Measurements from ENCODE around the gene CEACAM16.

The CEACAM16 gene

GRCh38 chr19:44732235-44733014 lies 33.5 kb downstream of the CEACAM16 start:
- Mint-ChIP-seq H3K27ac (no peak overlapping the region), H3K27me3 (peaks cover 0 to 7% of the 10 kb centered on the region in 2 donors), H3K4me3 (no peak overlapping the region), H3K36me3 (no peaks in the 10 kb centered on the region), H3K9me3 (no peaks in the 10 kb centered on the region), H3K4me1 (peaks cover 19 to 32% of the 10 kb centered on the region in 2 donors)
- DNase-seq (no peak), ATAC-seq (replicated peaks) (no peak)

DNA sequence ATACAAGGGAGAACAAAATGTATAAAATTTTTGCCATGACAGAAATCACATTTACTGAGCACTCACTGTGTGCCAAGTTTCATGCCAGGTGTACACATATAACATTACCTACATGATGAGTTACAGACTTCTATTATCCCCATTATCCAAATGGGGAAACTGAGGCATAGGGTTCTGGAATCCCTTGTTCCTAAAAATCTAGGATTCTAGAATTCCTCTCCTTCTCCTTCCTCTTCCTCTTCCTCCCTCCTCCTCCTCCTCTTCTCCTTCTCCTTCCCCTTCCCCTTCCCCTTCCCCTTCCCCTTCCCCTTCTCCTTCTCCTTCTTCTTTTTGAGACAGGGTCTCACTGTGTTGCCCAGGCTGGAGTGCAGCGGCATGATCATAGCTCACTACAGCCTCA lies 35.4 kb downstream of the CEACAM16 start:
- H3K36me3 Mint-ChIP-seq = no peaks in the 10 kb centered on the region
- DNase-seq = no peak
- no peak overlapping the region for H3K27ac Mint-ChIP-seq
- H3K9me3 Mint-ChIP-seq = no peaks in the 10 kb centered on the region
- no peak for ATAC-seq (replicated peaks)
- H3K27me3 Mint-ChIP-seq = peaks cover 0 to 7% of the 10 kb centered on the region in 2 donors
- H3K4me1 Mint-ChIP-seq = peaks cover 23 to 37% of the 10 kb centered on the region in 2 donors
- no peak overlapping the region for H3K4me3 Mint-ChIP-seq

DNA sequence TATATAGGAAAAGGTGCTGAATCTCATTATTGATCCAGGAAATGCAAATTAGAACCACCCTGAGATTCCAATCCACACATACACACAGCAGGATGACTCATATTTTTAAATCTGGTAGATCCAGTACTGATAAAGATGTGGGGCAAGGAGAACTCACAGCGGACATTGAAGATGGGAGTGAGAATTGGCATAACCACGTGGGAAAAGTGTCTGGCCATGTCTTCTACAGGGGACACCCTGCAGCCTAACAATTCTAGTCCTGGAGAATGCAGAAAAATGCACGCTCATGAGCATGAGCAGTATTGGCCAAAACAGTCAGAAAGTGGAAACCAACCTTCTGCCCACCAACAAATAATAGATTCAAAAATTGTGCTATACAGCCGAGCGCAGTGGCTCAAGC lies 36.1 kb downstream of the CEACAM16 start:
- H3K36me3 Mint-ChIP-seq = no peaks in the 10 kb centered on the region
- no peaks in the 10 kb centered on the region for H3K9me3 Mint-ChIP-seq
- peaks cover 19 to 32% of the 10 kb centered on the region in 2 donors for H3K4me1 Mint-ChIP-seq
- ATAC-seq (replicated peaks) = no peak
- peak overlapping the region; percentile 47 for H3K27ac Mint-ChIP-seq
- H3K27me3 Mint-ChIP-seq = peaks cover 0 to 7% of the 10 kb centered on the region in 2 donors
- DNase-seq = no peak
- H3K4me3 Mint-ChIP-seq = no peak overlapping the region

DNA sequence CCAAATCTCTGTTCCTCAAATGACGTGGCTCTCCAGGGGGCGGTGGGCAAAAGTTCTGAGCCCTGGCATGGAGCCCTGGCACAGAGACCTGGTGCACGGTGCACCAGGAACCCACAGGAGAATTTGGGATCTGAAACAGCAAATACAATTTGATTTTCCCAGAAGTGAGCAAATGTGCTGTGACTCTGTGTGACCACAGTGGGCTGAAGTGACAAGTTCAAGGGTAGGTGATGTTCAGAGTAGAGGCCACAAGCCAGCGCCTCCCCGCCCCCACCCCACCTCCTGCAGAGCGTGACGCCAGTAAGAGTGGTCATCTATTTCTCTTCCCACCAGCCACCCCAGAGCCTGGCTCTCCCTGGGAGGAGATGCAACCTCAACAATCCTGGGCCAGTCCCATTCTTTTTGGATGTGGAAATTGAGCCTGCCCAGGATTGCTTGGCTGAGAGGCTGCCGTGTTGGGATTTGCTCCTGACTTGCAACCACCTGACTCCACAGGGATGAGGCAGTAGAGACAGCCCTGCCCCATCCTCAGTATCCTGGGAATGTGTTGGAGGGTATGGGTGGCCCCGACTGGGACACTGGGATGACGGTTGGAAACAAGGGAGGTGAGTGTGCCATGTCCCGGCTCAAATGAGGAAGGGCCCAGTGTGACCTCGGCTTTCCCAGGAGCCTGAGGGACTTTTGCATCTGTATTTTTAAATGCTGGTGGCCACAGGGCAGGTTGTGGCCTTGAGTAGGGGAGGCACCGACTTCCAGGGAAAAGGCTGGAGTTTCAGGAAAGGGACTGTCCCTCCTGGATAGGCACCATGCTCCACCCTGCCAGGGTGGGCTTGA lies 38.5 kb downstream of the CEACAM16 start:
- Mint-ChIP-seq H3K4me3 (peak overlapping the region; percentile 28 to 45), H3K27me3 (peaks cover 0 to 7% of the 10 kb centered on the region in 2 donors), H3K9me3 (no peaks in the 10 kb centered on the region), H3K36me3 (no peaks in the 10 kb centered on the region), H3K27ac (peak overlapping the region; percentile 94), H3K4me1 (peaks cover 27 to 48% of the 10 kb centered on the region in 2 donors)
- ATAC-seq (replicated peaks) = peak; percentile 58 to 70
- no peak for DNase-seq

- Mint-ChIP-seq H3K27ac (peak overlapping the region; percentile 20), H3K36me3 (no peaks in the 10 kb centered on the region), H3K4me3 (no peak overlapping the region), H3K9me3 (no peaks in the 10 kb centered on the region), H3K4me1 (peaks cover 32 to 55% of the 10 kb centered on the region in 2 donors), H3K27me3 (peaks cover 0 to 7% of the 10 kb centered on the region in 2 donors)
- DNase-seq (no peak), ATAC-seq (replicated peaks) (no peak)
Observed at GRCh38 chr19:44738136-44738535, 39.2 kb downstream of the CEACAM16 start.

DNA sequence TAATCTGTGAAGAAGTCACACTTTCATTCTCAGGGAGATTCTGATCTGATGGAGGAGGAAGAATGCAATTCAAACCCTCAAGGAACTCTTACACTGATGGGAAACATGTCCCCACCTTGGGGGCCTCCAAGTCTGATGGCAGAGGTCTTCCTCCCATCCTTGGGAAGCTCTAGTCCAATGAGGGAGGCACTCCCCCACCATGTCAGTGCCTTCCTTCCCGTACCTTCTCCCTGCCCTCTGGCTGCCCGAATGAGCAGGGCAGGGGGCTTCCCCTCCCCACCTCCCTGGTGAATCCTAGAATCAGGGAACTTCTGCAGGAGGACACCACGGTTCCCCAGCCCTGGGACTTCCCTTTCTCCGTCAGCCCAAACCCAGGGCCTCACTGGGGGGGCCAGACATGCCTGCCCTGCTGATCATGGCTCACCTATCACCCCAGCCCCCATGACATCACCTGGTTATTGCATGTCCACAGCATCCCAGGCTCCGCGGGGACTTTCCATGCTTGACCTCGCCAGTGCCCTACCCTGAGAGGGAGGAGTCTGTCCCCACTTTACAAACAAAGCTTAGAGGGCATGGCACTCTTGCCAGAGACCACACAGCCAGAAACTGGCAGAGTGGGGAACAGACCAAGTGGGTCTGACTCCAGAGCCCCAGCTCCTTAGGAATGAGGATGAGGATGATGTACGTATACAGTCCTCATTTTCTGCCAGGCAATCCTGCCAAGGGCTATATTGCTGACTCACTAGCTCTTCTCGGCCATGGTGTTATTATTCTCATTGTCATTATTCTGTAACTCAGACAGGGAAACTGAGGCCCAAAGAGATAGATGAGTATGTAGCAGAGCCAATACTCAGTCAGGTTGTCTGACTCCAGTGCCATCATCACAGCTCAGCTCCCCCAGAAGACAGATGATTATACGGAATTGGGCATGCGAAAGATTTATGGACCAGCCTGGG lies 39.9 kb downstream of the CEACAM16 start:
- Mint-ChIP-seq H3K27ac (peak overlapping the region; percentile 51), H3K27me3 (peaks cover 0 to 7% of the 10 kb centered on the region in 2 donors), H3K36me3 (no peaks in the 10 kb centered on the region), H3K4me3 (no peak overlapping the region), H3K9me3 (no peaks in the 10 kb centered on the region), H3K4me1 (peaks cover 32 to 56% of the 10 kb centered on the region in 2 donors)
- ATAC-seq (replicated peaks) (peak; percentile 3 to 22), DNase-seq (peak; percentile 26)

DNA sequence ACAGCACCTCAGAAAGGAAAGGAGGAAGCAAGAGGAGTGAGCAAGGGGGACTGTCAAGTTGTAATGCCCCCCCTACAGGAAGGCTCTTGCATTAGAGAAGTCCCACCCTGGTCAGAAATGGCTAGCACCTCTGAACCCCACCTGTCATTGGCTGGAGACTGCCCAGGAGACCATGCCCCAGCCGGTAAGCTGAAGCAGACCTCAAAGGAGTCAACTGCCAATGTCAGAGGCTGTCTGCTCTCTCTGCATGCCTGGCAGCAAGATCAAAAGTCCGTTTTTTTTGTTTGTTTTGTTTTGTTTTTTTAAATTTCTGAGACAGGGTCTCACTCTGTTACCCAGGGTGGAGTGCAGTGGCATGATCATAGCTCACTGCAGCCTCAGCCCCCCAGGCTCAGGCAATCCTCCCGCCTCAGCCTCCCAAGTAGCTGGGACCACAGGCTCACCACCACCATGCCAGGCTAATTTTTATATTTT lies 41.4 kb downstream of the CEACAM16 start:
- no peaks in the 10 kb centered on the region for H3K27me3 Mint-ChIP-seq
- no peaks in the 10 kb centered on the region for H3K9me3 Mint-ChIP-seq
- no peak for DNase-seq
- no peak overlapping the region for H3K27ac Mint-ChIP-seq
- H3K4me1 Mint-ChIP-seq = peaks cover 32 to 56% of the 10 kb centered on the region in 2 donors
- no peak for ATAC-seq (replicated peaks)
- no peak overlapping the region for H3K4me3 Mint-ChIP-seq
- H3K36me3 Mint-ChIP-seq = no peaks in the 10 kb centered on the region

- no peak for DNase-seq
Observed at GRCh38 chr19:44741258-44741731, 42.3 kb downstream of the CEACAM16 start.

DNA sequence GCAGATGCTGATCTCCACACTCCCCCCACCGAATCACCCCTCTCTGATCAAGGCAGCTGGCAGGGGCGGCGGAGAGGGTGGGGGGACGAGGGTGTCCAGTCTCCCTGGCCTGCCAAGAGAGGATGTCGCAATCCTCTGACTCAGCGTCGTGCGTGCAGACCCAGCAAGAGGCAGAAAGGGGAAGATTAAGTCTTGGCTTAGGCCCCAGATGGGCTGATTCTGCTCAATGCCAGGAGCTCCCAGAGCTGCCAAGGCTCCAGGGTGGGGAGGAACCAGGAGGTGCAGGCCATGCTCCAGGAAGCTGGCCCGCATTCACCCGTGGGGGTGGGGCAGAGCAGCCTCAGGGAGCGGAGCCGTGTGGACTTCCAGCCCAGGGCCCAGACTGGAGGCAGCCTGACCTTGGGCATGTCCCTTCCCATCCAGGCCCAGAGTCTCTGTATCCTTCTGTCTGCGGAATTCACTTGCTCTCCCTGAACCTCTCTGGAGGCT lies 42.9 kb downstream of the CEACAM16 start:
- no peaks in the 10 kb centered on the region for H3K27me3 Mint-ChIP-seq
- peak overlapping the region; percentile 83 for H3K27ac Mint-ChIP-seq
- DNase-seq (no peak), ATAC-seq (replicated peaks) (peak; percentile 66 to 78)
- H3K9me3 Mint-ChIP-seq = no peaks in the 10 kb centered on the region
- H3K4me1 Mint-ChIP-seq = peaks cover 44 to 60% of the 10 kb centered on the region in 2 donors
- H3K4me3 Mint-ChIP-seq = no peak overlapping the region
- no peaks in the 10 kb centered on the region for H3K36me3 Mint-ChIP-seq

More at GRCh38 chr19:44741258-44741731, 42.3 kb downstream of the CEACAM16 start:
- Mint-ChIP-seq H3K9me3 (no peaks in the 10 kb centered on the region), H3K27me3 (no peaks in the 10 kb centered on the region), H3K36me3 (no peaks in the 10 kb centered on the region), H3K4me1 (peaks cover 41 to 59% of the 10 kb centered on the region in 2 donors), H3K27ac (peak overlapping the region; percentile 59), H3K4me3 (no peak overlapping the region)
- ATAC-seq (replicated peaks) = peak; percentile 8 to 24

- no peaks in the 10 kb centered on the region for H3K27me3 Mint-ChIP-seq
- H3K36me3 Mint-ChIP-seq = no peaks in the 10 kb centered on the region
- ATAC-seq (replicated peaks) = no peak
- no peaks in the 10 kb centered on the region for H3K9me3 Mint-ChIP-seq
- peaks cover 43 to 60% of the 10 kb centered on the region in 2 donors for H3K4me1 Mint-ChIP-seq
- DNase-seq = no peak
- no peak overlapping the region for H3K4me3 Mint-ChIP-seq
- peak overlapping the region; percentile 83 for H3K27ac Mint-ChIP-seq
Observed at GRCh38 chr19:44742330-44743061, 43.5 kb downstream of the CEACAM16 start.

DNA sequence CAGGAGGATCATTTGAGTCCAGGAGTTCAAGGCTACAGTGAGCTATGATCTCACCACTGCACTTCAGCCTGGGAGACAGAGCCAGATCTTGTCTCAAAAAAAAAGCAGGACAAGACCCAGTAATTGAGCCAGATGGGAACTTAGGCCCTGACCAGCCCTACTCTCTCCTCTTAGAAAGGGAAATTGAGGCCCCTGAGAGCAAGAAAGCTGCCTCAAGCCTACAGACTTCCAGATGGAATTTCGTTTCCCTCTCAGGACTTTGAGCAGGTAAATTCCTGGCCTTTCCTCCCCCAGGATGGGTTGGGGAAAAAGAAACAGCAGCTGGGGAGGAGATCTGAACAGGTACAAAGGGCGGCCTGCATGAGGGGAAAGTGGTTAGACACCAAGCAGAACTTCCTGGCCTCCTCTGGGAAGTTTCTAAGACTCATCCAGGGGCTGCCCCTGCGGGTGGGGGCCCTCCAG lies 46.0 kb downstream of the CEACAM16 start:
- Mint-ChIP-seq H3K9me3 (no peaks in the 10 kb centered on the region), H3K4me3 (no peak overlapping the region), H3K36me3 (peaks cover 8% of the 10 kb centered on the region in 2 donors), H3K4me1 (peaks cover 45 to 55% of the 10 kb centered on the region in 2 donors), H3K27ac (no peak overlapping the region), H3K27me3 (no peaks in the 10 kb centered on the region)
- ATAC-seq (replicated peaks) (no peak), DNase-seq (no peak)

GRCh38 chr19:44745341-44745831 lies 46.4 kb downstream of the CEACAM16 start:
- H3K27ac Mint-ChIP-seq = peak overlapping the region; percentile 80
- H3K9me3 Mint-ChIP-seq = no peaks in the 10 kb centered on the region
- no peak overlapping the region for H3K4me3 Mint-ChIP-seq
- no peak for ATAC-seq (replicated peaks)
- no peak for DNase-seq
- H3K4me1 Mint-ChIP-seq = peaks cover 47 to 56% of the 10 kb centered on the region in 2 donors
- no peaks in the 10 kb centered on the region for H3K27me3 Mint-ChIP-seq
- H3K36me3 Mint-ChIP-seq = peaks cover 9 to 13% of the 10 kb centered on the region in 2 donors
